Measurements from ENCODE around the gene HSPB1.

- no peak for TF ChIP-seq CTCF (IDR thresholded peaks at IDR 0.05)
- no peak for TF ChIP-seq EZH2 (IDR thresholded peaks at IDR 0.05; ENCODE audit: borderline replicate concordance, insufficient read depth, low read depth, low read length, poor library complexity, severe bottlenecking)
Measured at GRCh38 chr7:76283254-76284159, 19.0 kb upstream of the HSPB1 start.
